Measurements from ENCODE around the gene LDHD.

LDHD gene

DNA sequence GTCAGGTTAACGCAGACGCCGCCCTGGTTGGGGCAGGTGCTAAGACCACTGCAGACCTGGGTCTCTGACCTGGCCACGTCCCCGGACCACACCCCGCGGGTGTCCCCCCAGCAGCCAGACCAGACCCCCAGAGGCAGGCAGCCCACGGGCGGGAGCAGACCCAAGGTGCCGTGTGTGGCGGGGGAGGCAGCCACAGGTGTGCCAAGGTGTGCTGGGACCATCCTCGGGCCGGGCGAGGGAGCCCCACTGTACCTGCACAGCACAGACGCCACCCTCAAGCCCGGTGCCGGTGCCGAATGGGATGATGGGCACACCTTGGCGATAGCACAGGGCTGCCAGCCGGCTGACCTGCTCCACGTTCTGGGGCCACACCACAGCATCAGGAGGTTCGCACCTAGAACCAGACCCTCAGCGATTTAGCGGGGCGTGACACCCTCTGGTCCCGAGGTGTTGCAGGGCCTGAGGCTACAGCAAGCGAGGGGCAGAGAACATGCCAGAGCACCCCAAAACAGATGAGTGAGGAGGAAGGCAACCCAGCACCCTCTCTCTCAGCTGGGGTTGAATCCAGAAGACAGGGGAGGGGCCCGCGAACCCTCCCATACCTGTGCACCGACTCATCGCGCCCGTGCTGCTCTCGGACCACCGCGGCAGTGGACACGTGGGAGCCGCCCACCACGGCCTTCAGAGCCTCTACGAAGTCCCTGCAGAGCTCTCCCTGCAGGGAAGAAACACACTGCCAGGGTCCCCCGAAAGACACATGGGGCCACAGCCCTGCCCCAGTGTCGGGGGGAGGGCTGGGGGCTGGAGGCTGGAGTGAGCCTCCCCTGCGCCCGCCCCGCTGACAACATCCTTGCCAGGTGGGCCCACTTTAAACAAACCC is 1.4 kb downstream of the LDHD start:
- no peak for DNase-seq (ENCODE audit: low read depth)

- no peak for DNase-seq (ENCODE audit: low read depth)
Measured at GRCh38 chr16:75114179-75114945, 2.2 kb downstream of the LDHD start.

GRCh38 chr16:75113541-75114121 is 2.9 kb downstream of the LDHD start:
- no peak for DNase-seq (ENCODE audit: low read depth)

DNA sequence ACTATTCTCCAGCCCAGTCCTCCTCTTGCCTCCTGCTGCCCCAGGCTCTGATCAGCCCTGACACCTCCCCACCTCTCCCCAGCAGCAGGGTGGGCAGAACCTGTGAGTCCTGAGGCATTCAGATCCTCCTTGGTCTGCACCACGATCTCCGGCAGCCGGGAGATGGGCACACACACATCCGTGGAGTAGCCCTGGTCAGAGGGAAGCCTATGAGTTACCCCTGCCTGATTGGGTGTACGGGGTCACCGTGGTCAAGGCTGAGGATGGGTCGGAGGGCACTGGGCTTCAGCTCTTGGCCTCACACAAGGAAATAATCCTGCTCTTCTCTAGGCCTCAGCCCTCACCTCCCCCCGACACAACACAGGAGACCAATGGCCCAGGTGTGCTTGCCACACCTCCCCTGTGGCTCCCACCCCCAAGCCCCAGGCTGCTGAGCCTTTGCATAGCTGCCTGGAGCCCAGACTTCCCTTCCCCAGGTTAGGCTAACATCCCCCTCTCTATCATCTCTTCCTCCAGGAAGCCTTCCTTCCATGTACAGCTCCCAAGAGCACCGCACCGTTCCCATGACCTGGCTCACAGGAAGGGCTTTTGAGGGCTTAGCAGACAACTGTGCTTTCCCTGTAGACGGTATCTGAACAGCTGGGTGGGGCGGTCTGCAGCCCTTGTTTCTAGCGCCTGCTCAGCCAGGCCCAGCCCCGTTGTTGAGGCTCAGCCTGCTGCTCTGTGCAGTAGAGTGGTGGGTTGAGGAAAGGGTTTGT is 3.7 kb downstream of the LDHD start:
- DNase-seq (ENCODE audit: low read depth), result no peak

GRCh38 chr16:75111961-75112733 is 4.4 kb downstream of the LDHD start:
- DNase-seq (ENCODE audit: low read depth), result no peak

DNA sequence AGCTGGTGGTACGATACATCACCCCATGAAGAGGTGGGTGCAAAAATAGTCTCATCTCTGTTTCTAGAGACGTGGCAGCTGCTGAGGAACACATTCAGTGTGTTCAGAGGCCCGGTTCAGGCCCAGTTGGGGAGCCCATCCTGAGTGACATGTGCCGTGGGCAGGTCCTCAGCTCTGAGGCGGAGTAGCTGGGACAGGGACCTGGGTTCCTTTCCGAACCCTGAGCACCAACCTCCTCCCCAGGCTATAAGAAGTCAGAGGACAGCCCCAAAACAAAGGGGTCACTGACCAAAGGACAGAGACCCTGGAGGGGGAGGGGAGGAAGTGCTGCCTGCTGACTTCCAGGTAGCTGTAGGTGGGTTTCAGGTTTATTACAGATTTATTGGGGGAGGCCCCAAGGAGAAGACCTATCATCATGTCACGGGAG is 5.1 kb downstream of the LDHD start:
- no peak for DNase-seq (ENCODE audit: low read depth)

GRCh38 chr16:75110637-75111513 is 5.7 kb downstream of the LDHD start:
- DNase-seq (ENCODE audit: low read depth), result peak; percentile 79

- no peak for DNase-seq (ENCODE audit: low read depth)
Measured at GRCh38 chr16:75109732-75110243, 6.8 kb downstream of the LDHD start.

DNA sequence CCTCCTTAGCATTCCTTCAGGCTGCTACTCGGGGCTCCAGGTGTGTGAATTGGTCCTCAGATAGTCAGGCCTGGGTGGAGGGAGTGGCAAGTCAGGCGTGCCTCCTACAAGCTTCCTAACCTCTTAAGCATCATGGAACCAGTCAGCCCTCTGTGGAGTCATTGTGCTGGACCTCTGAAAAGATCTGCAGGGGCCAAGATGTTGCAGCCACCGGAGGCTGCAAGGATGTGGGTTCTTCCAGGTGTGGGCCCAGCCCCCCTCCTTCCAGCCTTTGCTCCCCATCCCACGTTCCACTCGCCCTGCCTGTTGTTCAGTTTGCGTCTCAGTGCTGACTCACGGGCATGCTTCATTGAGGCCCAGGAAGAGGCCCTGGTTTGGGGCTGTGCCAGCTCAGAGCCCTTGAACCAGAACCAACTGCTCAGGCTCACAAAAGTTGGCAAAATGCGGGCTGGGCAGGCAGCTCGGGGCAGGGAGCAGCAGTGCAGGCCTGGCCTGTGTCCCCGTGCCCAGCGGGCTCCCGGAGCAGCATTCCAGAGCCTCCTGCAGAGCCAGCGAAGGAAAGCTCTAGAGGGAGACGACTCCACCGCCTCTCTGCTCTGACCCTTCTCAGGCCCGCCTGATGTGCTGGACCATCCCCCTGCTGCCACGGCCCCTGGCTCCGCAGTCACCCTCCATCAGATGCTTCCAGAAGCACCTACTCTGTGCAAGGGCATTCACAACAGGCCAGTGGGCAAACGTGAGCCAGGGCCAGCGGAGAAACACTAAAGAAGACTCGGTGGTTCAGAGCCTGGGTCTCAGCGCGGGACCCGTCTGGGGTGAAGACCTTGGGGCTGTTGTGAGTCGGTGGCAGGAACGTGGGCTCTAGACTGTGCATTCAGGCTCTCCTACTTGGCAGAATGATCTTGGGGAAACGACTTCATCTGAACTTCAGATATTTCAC is 7.5 kb downstream of the LDHD start:
- peak; percentile 78 for DNase-seq (ENCODE audit: low read depth)

DNA sequence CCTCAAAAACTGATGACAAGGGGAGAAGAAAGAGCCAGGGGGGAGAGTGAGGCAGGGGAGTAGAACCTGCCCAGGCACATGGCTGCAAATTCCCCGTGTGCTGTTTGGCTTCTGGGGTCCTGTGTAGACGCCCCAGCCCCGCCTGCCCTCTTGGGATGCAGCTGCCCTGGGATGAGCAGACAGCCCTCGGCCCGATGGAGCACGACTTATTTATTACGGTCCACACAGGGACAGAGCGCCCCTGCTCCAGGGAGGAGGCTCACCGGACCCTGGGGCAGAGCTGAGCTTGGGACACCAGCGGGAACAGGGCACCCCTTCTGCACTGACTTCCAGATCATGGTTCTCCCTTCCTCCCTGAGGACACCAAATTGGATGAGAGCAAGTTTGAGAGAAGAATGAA is 9.1 kb downstream of the LDHD start:
- no peak for DNase-seq (ENCODE audit: low read depth)

DNA sequence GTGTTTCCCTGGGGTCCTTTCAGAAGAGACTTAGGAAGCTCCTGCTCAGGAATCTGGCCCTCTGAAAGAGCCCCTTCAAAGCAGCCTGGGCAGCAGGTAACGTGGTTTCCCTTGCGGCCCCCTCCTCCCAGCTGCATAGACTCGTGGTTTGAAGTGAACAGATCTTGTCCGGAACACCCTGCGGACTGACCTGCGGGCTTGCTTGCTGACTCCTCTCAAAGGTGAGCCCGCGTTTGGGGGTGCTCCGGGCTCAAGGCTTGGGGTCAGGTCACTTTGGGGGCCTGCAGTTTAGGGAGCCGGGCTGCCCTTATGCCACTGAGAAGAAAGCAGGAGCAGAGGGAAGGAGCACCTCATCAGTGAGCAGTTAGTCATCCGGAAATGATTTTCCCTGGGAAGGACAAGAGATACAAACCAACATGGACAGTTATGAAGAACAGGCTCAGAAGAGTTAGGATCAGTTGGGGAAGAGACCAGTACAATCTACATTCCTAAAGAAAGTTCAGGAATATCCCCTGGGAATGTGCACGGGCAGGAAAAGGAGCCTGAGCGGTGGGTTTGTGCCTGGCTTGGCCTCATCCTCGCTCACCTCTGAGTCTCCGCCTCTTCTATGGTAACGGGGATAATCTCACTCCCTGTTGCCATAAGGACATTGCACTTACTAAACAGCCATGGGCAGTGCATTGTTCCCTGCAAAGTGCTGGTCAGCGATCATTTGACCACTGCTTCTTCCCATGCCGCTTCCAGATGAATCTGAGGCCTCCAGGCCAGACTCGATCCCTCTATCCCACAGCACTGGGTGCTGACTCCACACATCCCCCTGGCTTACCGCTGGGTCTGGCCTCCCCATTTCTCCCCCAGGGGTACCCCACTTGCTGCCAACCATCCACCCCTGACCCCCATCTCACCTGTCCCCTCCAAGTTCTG is 10.0 kb downstream of the LDHD start:
- DNase-seq (ENCODE audit: low read depth), result no peak

- DNase-seq (ENCODE audit: low read depth), result no peak
Measured at GRCh38 chr16:75105306-75106061, 11.1 kb downstream of the LDHD start.

GRCh38 chr16:75104836-75105235 is 11.7 kb downstream of the LDHD start:
- DNase-seq (ENCODE audit: low read depth), result no peak

- DNase-seq (ENCODE audit: low read depth), result no peak
Measured at GRCh38 chr16:75103994-75104393, 12.6 kb downstream of the LDHD start.

GRCh38 chr16:75102595-75102994 is 14.0 kb downstream of the LDHD start:
- no peak for DNase-seq (ENCODE audit: low read depth)

GRCh38 chr16:75101635-75102034 is 14.9 kb downstream of the LDHD start:
- DNase-seq (ENCODE audit: low read depth), result no peak

DNA sequence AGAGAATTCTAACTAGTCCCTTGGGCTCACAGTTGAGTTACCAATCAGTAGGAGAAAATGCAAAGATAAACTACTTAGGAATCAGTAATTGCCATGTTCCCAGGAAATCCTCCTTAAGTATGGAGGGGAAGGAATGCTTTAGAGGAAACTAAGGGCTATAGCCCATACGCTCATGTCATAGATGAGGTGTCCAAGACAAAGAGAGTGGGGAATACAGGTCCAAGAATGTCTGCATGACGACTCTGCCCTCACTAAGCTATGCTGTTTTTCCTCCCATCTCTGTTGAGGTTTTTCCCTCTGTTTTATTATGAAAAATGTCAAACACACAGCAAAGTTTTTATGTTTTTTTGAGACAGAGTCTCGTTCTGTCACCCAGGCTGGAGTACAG is 16.0 kb downstream of the LDHD start:
- DNase-seq (ENCODE audit: low read depth), result no peak
